ENCODE data around the gene BMPR2.

Gene BMPR2

DNA sequence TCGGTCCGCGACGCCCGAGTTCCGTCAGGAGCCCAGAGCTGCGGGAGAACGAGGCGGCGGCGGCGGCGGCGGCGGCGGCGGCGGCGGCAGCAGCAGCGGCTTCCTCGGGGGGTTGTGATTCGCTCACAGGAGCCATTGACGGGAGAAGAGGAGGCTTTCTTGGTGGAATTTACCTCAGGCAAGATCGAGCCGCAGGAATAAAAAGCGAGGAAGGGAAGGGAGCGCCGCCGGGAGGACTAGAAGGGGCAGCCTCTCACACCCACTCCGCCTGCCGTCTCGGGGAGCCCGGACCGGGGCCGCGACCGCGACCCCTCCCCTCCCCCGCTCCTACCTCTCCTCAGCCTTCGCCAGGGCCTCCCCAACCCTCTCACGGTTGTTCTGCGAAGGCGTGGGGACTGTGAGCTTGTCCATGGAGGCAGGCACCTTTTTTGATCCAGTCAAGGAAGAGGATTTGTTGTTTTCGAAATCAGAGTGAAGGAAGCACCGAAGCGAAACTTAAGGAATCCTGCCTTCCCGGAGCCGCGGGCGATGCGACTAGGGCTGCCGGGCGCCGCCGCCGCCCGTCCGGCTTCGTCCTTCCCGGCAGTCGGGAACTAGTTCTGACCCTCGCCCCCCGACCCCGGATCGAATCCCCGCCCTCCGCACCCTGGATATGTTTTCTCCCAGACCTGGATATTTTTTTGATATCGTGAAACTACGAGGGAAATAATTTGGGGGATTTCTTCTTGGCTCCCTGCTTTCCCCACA lies 506 bp downstream of the BMPR2 start:
- H3K4me2 ChIP-seq (ENCODE audit: low read length), result peak overlapping the region; percentile 32
- no peak overlapping the region for H2BK15ac ChIP-seq (replicated peaks; ENCODE audit: low read depth)
- H3K79me2 ChIP-seq (ENCODE audit: control insufficient read depth, insufficient read depth, low read length), result peaks cover 45% of the 10 kb centered on the region
- peak overlapping the region; percentile 81 for H3K4me3 ChIP-seq (ENCODE audit: low read length)
- peak overlapping the region; percentile 81 for H2BK5ac ChIP-seq (ENCODE audit: low read length)
- peak overlapping the region; percentile 95 for H3K56ac ChIP-seq (ENCODE audit: low read length)
- no peak overlapping the region for H4K5ac ChIP-seq (ENCODE audit: low read length)
- peak overlapping the region; percentile 93 for H3K9ac ChIP-seq (ENCODE audit: low read length)
- H3K4me1 ChIP-seq (ENCODE audit: control insufficient read depth, low read depth, low read length), result peaks cover 4% of the 10 kb centered on the region
- no peak overlapping the region for H4K8ac ChIP-seq (ENCODE audit: low read depth, low read length)
- H3K27ac ChIP-seq (ENCODE audit: low read depth, low read length), result peak overlapping the region; percentile 98
- H2BK120ac ChIP-seq (ENCODE audit: low read depth, low read length), result peak overlapping the region; percentile 56
- peak; percentile 84 for DNase-seq
- no peak overlapping the region for H3K23ac ChIP-seq (ENCODE audit: low read length)
- H3K27me3 ChIP-seq (ENCODE audit: insufficient read depth, low read length, poor library complexity), result no peaks in the 10 kb centered on the region
- H3K4ac ChIP-seq (ENCODE audit: low read depth, low read length), result peak overlapping the region; percentile 76
- H2AK5ac ChIP-seq (ENCODE audit: low read length), result no peak overlapping the region
- H3K36me3 ChIP-seq (ENCODE audit: control insufficient read depth, insufficient read depth, low read length), result no peaks in the 10 kb centered on the region
- peaks cover 2% of the 10 kb centered on the region for H3K79me1 ChIP-seq (ENCODE audit: low read length)
- peak overlapping the region; percentile 68 for H3K18ac ChIP-seq (ENCODE audit: low read length)
- no CpG with 5 or more reads among the region's 69 CpGs for WGBS (ENCODE audit: extremely low coverage, insufficient coverage, low lambda C conversion rate)

DNA sequence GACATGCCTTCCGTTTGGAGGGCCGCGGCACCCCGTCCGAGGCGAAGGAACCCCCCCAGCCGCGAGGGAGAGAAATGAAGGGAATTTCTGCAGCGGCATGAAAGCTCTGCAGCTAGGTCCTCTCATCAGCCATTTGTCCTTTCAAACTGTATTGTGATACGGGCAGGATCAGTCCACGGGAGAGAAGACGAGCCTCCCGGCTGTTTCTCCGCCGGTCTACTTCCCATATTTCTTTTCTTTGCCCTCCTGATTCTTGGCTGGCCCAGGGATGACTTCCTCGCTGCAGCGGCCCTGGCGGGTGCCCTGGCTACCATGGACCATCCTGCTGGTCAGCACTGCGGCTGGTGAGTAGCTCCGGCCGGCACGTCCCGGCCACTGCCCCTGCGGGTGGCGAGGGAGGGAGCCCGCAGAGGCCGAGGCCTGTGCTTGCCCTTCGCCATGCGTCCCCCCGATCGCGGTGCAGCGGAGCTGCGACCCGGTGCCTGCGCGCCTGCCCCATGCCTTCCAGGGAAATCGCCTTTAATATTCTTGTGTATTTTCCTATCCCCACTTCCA lies 1.2 kb downstream of the BMPR2 start:
- H3K27me3 ChIP-seq (ENCODE audit: insufficient read depth, low read length, poor library complexity), result no peaks in the 10 kb centered on the region
- peaks cover 2% of the 10 kb centered on the region for H3K79me1 ChIP-seq (ENCODE audit: low read length)
- peak overlapping the region; percentile 98 for H3K27ac ChIP-seq (ENCODE audit: low read depth, low read length)
- peaks cover 52% of the 10 kb centered on the region for H3K79me2 ChIP-seq (ENCODE audit: control insufficient read depth, insufficient read depth, low read length)
- peak overlapping the region; percentile 81 for H3K4me3 ChIP-seq (ENCODE audit: low read length)
- peak overlapping the region; percentile 68 for H3K18ac ChIP-seq (ENCODE audit: low read length)
- no peak overlapping the region for H2BK15ac ChIP-seq (replicated peaks; ENCODE audit: low read depth)
- H3K4me1 ChIP-seq (ENCODE audit: control insufficient read depth, low read depth, low read length), result peaks cover 4% of the 10 kb centered on the region
- H2AK5ac ChIP-seq (ENCODE audit: low read length), result no peak overlapping the region
- peak overlapping the region; percentile 95 for H3K56ac ChIP-seq (ENCODE audit: low read length)
- no peak overlapping the region for H4K8ac ChIP-seq (ENCODE audit: low read depth, low read length)
- peak overlapping the region; percentile 81 for H2BK5ac ChIP-seq (ENCODE audit: low read length)
- H4K5ac ChIP-seq (ENCODE audit: low read length), result no peak overlapping the region
- peak overlapping the region; percentile 76 for H3K4ac ChIP-seq (ENCODE audit: low read depth, low read length)
- H3K9ac ChIP-seq (ENCODE audit: low read length), result peak overlapping the region; percentile 93
- no CpG with 5 or more reads among the region's 38 CpGs for WGBS (ENCODE audit: extremely low coverage, insufficient coverage, low lambda C conversion rate)
- peak overlapping the region; percentile 96 for H3K23ac ChIP-seq (ENCODE audit: low read length)
- H2BK120ac ChIP-seq (ENCODE audit: low read depth, low read length), result no peak overlapping the region
- H3K4me2 ChIP-seq (ENCODE audit: low read length), result peak overlapping the region; percentile 32
- DNase-seq, result no peak
- no peaks in the 10 kb centered on the region for H3K36me3 ChIP-seq (ENCODE audit: control insufficient read depth, insufficient read depth, low read length)

- Histone ChIP-seq H3K4ac (ENCODE audit: low read depth, low read length) (no peak overlapping the region), H2BK120ac (ENCODE audit: low read depth, low read length) (no peak overlapping the region), H3K4me1 (ENCODE audit: control insufficient read depth, low read depth, low read length) (peaks cover 4% of the 10 kb centered on the region), H3K9ac (ENCODE audit: low read length) (peak overlapping the region; percentile 93), H3K27me3 (ENCODE audit: insufficient read depth, low read length, poor library complexity) (no peaks in the 10 kb centered on the region), H4K5ac (ENCODE audit: low read length) (no peak overlapping the region), H3K79me2 (ENCODE audit: control insufficient read depth, insufficient read depth, low read length) (peaks cover 59% of the 10 kb centered on the region), H2BK5ac (ENCODE audit: low read length) (no peak overlapping the region), H3K79me1 (ENCODE audit: low read length) (peaks cover 2% of the 10 kb centered on the region), H3K27ac (ENCODE audit: low read depth, low read length) (no peak overlapping the region), H2BK15ac (replicated peaks; ENCODE audit: low read depth) (no peak overlapping the region), H3K56ac (ENCODE audit: low read length) (no peak overlapping the region), H3K4me3 (ENCODE audit: low read length) (peak overlapping the region; percentile 81), H3K23ac (ENCODE audit: low read length) (no peak overlapping the region), H4K8ac (ENCODE audit: low read depth, low read length) (no peak overlapping the region), H2AK5ac (ENCODE audit: low read length) (no peak overlapping the region), H3K18ac (ENCODE audit: low read length) (no peak overlapping the region), H3K4me2 (ENCODE audit: low read length) (peak overlapping the region; percentile 26), H3K36me3 (ENCODE audit: control insufficient read depth, insufficient read depth, low read length) (no peaks in the 10 kb centered on the region)
- DNase-seq, result no peak
- no CpG with 5 or more reads among the region's 4 CpGs for WGBS (ENCODE audit: extremely low coverage, insufficient coverage, low lambda C conversion rate)
These were observed 1.9 kb downstream of the BMPR2 start for GRCh38 chr2:202378001-202378400.

DNA sequence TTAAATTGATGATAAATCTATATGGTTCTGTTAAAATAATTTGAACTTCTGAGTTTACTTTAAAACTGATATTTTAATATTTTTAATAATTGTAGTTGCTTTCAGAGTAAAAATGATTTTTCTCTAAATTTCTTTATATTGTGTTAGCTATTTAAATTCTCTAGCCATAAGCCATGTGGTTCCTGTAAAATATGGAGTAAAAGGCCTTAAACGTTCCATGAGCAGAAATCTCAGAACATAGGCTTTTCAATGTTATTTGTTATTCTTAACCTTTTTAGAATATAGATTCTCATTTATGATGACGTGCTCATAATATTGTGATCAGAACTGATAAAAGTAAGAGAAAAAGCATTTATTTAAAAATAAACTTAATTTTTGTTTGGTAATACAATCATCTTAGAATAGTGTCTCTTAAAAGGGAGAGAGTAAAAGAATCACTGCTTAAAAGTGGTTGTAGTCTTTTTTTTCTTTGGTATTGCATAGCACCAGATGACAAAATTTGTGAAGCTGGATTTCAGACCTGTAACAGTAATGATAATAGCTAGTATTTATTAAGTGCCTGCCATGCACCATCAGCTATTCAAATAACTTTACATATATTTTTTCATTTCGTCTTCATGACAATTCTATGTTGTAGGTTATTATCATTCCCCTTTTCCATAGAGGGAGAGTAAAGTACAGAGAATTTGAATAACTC lies 2.7 kb downstream of the BMPR2 start:
- Histone ChIP-seq H4K5ac (ENCODE audit: low read length) (no peak overlapping the region), H4K8ac (ENCODE audit: low read depth, low read length) (no peak overlapping the region), H2AK5ac (ENCODE audit: low read length) (no peak overlapping the region), H3K4me1 (ENCODE audit: control insufficient read depth, low read depth, low read length) (peaks cover 2% of the 10 kb centered on the region), H3K36me3 (ENCODE audit: control insufficient read depth, insufficient read depth, low read length) (no peaks in the 10 kb centered on the region), H3K4ac (ENCODE audit: low read depth, low read length) (no peak overlapping the region), H3K9ac (ENCODE audit: low read length) (peak overlapping the region; percentile 48), H3K4me3 (ENCODE audit: low read length) (peak overlapping the region; percentile 5), H2BK5ac (ENCODE audit: low read length) (no peak overlapping the region), H3K27me3 (ENCODE audit: insufficient read depth, low read length, poor library complexity) (no peaks in the 10 kb centered on the region), H3K18ac (ENCODE audit: low read length) (no peak overlapping the region), H3K27ac (ENCODE audit: low read depth, low read length) (no peak overlapping the region), H3K79me2 (ENCODE audit: control insufficient read depth, insufficient read depth, low read length) (peaks cover 64% of the 10 kb centered on the region), H3K4me2 (ENCODE audit: low read length) (peak overlapping the region; percentile 70), H3K56ac (ENCODE audit: low read length) (peak overlapping the region; percentile 56), H2BK120ac (ENCODE audit: low read depth, low read length) (no peak overlapping the region), H2BK15ac (replicated peaks; ENCODE audit: low read depth) (no peak overlapping the region), H3K79me1 (ENCODE audit: low read length) (no peaks in the 10 kb centered on the region), H3K23ac (ENCODE audit: low read length) (no peak overlapping the region)
- WGBS (ENCODE audit: extremely low coverage, insufficient coverage, low lambda C conversion rate), result no CpG with 5 or more reads among the region's 3 CpGs
- DNase-seq, result no peak

DNA sequence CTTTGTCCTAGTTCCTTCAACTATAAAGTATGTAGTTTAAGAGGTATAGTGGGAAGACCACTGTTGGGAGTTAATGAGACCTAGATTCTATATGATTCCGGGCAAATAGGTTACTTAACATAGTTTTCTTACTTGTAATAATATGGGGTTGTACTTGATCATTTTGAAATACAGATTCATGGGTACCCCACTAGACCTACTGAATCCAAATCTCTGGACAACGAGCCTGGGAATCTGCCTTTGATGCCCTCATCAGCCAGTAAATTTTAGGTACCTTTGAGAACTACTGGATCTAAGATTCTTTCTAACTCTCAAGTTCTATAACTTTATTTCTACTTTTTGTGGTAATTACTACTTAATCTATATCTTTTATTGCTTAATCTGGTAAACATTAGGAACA lies 6.6 kb downstream of the BMPR2 start:
- Histone ChIP-seq H4K8ac (ENCODE audit: low read depth, low read length) (no peak overlapping the region), H3K4me2 (ENCODE audit: low read length) (no peak overlapping the region), H3K36me3 (ENCODE audit: control insufficient read depth, insufficient read depth, low read length) (no peaks in the 10 kb centered on the region), H3K23ac (ENCODE audit: low read length) (no peak overlapping the region), H2BK120ac (ENCODE audit: low read depth, low read length) (no peak overlapping the region), H2BK5ac (ENCODE audit: low read length) (no peak overlapping the region), H2BK15ac (replicated peaks; ENCODE audit: low read depth) (no peak overlapping the region), H3K4me3 (ENCODE audit: low read length) (no peak overlapping the region), H3K18ac (ENCODE audit: low read length) (no peak overlapping the region), H3K79me2 (ENCODE audit: control insufficient read depth, insufficient read depth, low read length) (peaks cover 80% of the 10 kb centered on the region), H4K5ac (ENCODE audit: low read length) (no peak overlapping the region), H2AK5ac (ENCODE audit: low read length) (no peak overlapping the region), H3K9ac (ENCODE audit: low read length) (no peak overlapping the region), H3K79me1 (ENCODE audit: low read length) (no peaks in the 10 kb centered on the region), H3K27ac (ENCODE audit: low read depth, low read length) (no peak overlapping the region), H3K4me1 (ENCODE audit: control insufficient read depth, low read depth, low read length) (peaks cover 2% of the 10 kb centered on the region), H3K27me3 (ENCODE audit: insufficient read depth, low read length, poor library complexity) (no peaks in the 10 kb centered on the region), H3K56ac (ENCODE audit: low read length) (no peak overlapping the region), H3K4ac (ENCODE audit: low read depth, low read length) (no peak overlapping the region)
- DNase-seq, result peak; percentile 44
- no CpG with 5 or more reads among the region's 2 CpGs for WGBS (ENCODE audit: extremely low coverage, insufficient coverage, low lambda C conversion rate)

Data from mesendoderm (in vitro differentiated cells).